ENCODE measurements around the gene KDM1B. TPM values are rescaled to one million over a fixed set of nuclear protein-coding genes. Genes with fewer than 3 reads are reported as not detected.

Gene KDM1B
- total RNA-seq, 4 donors from 2014 or later: 10.3 to 13.2 (median 11.7) TPM

DNA sequence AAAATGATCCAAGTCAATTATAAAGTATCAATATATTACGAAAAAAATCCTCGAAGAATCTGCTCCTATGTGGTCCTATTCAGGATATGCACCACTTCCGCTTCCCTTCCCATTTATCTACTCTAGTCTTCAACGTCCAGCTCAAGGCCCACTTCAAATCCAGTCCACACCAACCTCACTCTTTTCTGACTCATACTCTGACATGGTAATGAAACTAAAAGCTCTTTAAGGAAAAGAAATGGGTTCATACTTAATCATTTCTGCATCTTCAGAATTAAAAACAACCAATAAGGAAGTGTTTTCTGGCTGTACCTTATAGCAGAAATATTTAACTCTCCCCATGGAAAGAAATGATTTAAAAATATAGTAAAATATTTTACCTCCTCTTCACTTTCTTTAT is 94.0 kb downstream of the KDM1B start:
- DNase-seq (ENCODE audit: extremely low spot score): no peak
- Histone ChIP-seq H3K4me1 (no peaks in the 10 kb centered on the region), H3K4me3 (no peak overlapping the region), H3K36me3 (peaks cover 7 to 82% (median 36%) of the 10 kb centered on the region in 4 donors), H3K27ac (replicated peaks in 1 of 4) (no peak overlapping the region), H3K27me3 (no peaks in the 10 kb centered on the region), H3K9me3 (no peaks in the 10 kb centered on the region)
- 94% methylated on average over 4 of the region's 4 CpGs for WGBS
- TF ChIP-seq, protein P1, sequence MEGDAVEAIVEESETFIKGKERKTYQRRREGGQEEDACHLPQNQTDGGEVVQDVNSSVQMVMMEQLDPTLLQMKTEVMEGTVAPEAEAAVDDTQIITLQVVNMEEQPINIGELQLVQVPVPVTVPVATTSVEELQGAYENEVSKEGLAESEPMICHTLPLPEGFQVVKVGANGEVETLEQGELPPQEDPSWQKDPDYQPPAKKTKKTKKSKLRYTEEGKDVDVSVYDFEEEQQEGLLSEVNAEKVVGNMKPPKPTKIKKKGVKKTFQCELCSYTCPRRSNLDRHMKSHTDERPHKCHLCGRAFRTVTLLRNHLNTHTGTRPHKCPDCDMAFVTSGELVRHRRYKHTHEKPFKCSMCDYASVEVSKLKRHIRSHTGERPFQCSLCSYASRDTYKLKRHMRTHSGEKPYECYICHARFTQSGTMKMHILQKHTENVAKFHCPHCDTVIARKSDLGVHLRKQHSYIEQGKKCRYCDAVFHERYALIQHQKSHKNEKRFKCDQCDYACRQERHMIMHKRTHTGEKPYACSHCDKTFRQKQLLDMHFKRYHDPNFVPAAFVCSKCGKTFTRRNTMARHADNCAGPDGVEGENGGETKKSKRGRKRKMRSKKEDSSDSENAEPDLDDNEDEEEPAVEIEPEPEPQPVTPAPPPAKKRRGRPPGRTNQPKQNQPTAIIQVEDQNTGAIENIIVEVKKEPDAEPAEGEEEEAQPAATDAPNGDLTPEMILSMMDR (IDR thresholded peaks at IDR 0.05): no peak
- TF ChIP-seq POLR2AphosphoS5 (IDR thresholded peaks at IDR 0.05) (no peak), POLR2A (IDR thresholded peaks at IDR 0.05; ENCODE audit: low read depth) (no peak)
- intact Hi-C loops (cut with DNase I): no loop called here

DNA sequence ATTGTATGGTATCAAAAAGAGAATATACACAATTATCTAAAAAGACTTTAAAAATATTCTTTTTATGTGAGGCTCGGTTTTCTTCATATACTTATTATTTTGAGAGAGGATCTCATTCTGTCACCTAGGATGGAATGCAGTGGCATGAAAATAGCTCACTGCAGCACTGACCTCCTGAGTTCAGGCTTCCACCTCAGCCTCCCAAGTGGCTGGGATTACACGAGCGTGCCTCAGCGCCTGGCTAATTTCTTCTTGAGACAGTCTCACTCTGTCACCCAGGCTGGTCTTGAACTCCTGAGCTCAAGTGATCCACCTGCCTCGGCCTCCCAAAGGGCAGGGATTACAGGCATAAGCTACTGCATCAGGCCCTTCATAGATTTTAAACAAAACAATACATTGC is 98.4 kb downstream of the KDM1B start:
- Histone ChIP-seq H3K4me3 (no peak overlapping the region), H3K27me3 (no peaks in the 10 kb centered on the region), H3K4me1 (peaks cover 0 to 2% (median under 1%) of the 10 kb centered on the region in 4 donors), H3K27ac (replicated peaks in 1 of 4) (no peak overlapping the region), H3K36me3 (peaks cover 25 to 92% (median 50%) of the 10 kb centered on the region in 4 donors), H3K9me3 (no peaks in the 10 kb centered on the region)
- no peak for TF ChIP-seq POLR2AphosphoS5 (IDR thresholded peaks at IDR 0.05)
- TF ChIP-seq, protein P1 (IDR thresholded peaks at IDR 0.05): no peak
- TF ChIP-seq EP300 (IDR thresholded peaks at IDR 0.05): no peak
- TF ChIP-seq POLR2A (IDR thresholded peaks at IDR 0.05; ENCODE audit: low read depth): no peak
- intact Hi-C loops (cut with DNase I): no loop called here
- no peak for DNase-seq (ENCODE audit: extremely low spot score)
- WGBS: 84% methylated on average over 5 of the region's 5 CpGs

DNA sequence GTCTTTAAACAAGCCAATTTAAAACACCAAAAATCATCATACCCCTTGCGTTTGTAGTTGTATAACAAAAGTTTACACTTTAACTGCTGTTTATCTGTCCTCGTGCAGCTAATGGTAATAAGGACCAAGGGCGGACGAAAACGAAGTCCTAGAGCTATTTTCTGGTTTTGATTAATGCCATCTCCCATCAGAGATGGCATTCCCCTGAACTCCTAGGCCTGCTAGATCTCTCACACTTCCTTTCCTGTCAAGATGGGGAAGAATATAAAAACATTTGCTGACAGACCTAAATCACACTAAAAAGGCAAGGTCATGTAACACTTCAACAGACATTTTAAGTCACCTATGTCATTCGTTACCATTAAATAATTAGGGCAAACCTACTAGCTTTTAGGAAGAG is 99.6 kb downstream of the KDM1B start:
- Histone ChIP-seq H3K4me3 (no peak overlapping the region), H3K4me1 (peaks cover 0 to 6% (median 5%) of the 10 kb centered on the region in 4 donors), H3K27ac (replicated peaks in 1 of 4) (no peak overlapping the region), H3K9me3 (no peaks in the 10 kb centered on the region), H3K36me3 (peaks cover 25 to 80% (median 44%) of the 10 kb centered on the region in 4 donors), H3K27me3 (no peaks in the 10 kb centered on the region)
- 71% methylated on average over 6 of the region's 6 CpGs for WGBS
- TF ChIP-seq POLR2AphosphoS5 (IDR thresholded peaks at IDR 0.05) (no peak), EP300 (IDR thresholded peaks at IDR 0.05) (no peak), POLR2A (IDR thresholded peaks at IDR 0.05; ENCODE audit: low read depth) (no peak)
- TF ChIP-seq, protein P1 (IDR thresholded peaks at IDR 0.05): no peak
- no peak for DNase-seq (ENCODE audit: extremely low spot score)
- intact Hi-C loops (cut with DNase I): no loop called here

DNA sequence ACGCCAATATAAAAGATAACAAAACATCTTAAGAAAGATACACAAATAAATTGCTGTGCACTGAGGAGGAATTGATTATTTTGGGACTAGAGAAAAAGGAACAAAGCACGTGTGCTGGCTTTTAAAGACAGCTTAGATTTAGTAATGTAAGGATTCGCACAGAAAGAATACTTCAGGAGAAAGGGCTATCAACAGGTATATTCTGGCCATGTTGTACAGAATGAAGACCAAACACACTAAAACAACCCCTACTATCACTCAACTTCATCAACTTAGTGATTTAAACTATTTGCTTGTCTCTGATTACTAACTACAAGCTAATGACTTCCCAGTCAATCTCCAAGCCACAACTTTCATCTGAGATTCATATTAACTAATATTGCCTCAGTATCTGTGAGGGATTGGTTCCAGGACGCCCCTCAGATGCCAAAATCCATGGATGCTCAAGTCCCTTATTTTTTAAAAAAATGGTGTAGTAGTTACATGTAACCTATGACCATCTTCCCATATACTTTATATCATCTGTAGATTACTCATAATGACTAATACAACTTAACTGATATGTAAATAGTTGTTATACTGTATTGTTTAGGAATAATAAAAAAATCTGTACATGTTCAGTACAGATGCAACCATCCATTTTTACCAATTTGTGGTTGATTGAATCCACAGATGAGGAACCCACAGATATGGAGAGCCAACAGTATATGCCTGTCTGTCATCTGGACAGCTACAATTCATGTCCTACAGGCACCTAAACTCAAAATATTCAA is 104.6 kb downstream of the KDM1B start:
- H3K27ac ChIP-seq (replicated peaks in 1 of 4): no peak overlapping the region
- intact Hi-C loops (cut with DNase I): loop anchor here (5.0 kb wide), 2 partner anchors 103 to 127 kb away; partner anchors contain the start of genes KDM1B, RNF144B and TPMT
- no peak for DNase-seq (ENCODE audit: extremely low spot score)
- 88% methylated on average over 4 of the region's 4 CpGs for WGBS
- peaks cover 18 to 37% (median 29%) of the 10 kb centered on the region in 4 donors for H3K36me3 ChIP-seq
- peaks cover 33 to 42% (median 38%) of the 10 kb centered on the region in 4 donors for H3K4me1 ChIP-seq
- no peak for TF ChIP-seq POLR2A (IDR thresholded peaks at IDR 0.05; ENCODE audit: low read depth)
- H3K27me3 ChIP-seq: no peaks in the 10 kb centered on the region
- H3K9me3 ChIP-seq: no peaks in the 10 kb centered on the region
- no peak overlapping the region for H3K4me3 ChIP-seq

DNA sequence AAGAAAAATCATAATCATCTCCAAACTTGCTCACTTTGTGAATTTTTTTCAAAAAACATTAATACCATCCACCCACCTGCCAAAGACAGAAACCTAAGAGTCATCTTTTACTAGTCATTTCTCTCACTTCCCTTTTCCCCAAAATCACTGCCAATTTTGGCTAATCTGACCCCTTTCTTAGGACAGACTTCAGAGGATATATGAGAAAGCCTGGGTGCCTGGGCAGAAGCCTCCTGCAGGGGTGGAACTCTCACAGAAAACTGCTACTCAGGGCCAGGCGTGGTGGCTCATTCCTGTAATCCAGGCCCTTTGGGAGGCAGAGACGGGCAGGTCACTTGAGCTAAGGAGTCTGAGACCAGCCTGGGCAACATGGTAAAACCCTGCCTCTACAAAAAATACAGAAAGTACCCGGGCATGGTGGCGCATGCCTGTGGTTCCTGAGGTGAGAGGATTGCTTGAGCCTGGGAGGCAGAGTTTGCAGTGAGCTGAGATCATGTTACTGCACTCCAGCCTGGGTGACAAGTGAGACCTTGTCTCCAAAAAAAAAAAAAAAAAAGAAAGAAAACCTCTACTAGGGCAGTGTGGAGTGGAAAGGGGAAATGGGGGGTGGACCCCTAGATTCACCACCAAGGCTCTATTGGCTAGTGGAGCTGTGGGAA is 105.4 kb downstream of the KDM1B start:
- no peak overlapping the region for H3K27ac ChIP-seq (replicated peaks in 1 of 4)
- H3K27me3 ChIP-seq: no peaks in the 10 kb centered on the region
- TF ChIP-seq, protein P1 (IDR thresholded peaks at IDR 0.05): no peak
- TF ChIP-seq POLR2AphosphoS5 (IDR thresholded peaks at IDR 0.05): no peak
- no peak for TF ChIP-seq POLR2A (IDR thresholded peaks at IDR 0.05; ENCODE audit: low read depth)
- TF ChIP-seq EP300 (IDR thresholded peaks at IDR 0.05): no peak
- WGBS: 44% methylated on average over 4 of the region's 4 CpGs
- H3K9me3 ChIP-seq: no peaks in the 10 kb centered on the region
- no peak for DNase-seq (ENCODE audit: extremely low spot score)
- intact Hi-C loops (cut with DNase I): loop anchor here (5.0 kb wide), 2 partner anchors 103 to 127 kb away; partner anchors contain the start of genes KDM1B, RNF144B and TPMT
- peaks cover 33 to 48% (median 43%) of the 10 kb centered on the region in 4 donors for H3K4me1 ChIP-seq
- H3K36me3 ChIP-seq: peaks cover 18 to 30% (median 22%) of the 10 kb centered on the region in 4 donors
- no peak overlapping the region for H3K4me3 ChIP-seq

All from esophagus muscularis mucosa (tissue), 4 donors.